Measurements from ENCODE around the gene OR4M1.
"Not testable (repeated sequence)": the region's sequence is repeated elsewhere in the genome, so short reads cannot be mapped to it uniquely, and the experiment has no call there.

OR4M1 gene
- long read RNA-seq, donor 1, result 0 reads
- long read RNA-seq, donor 2, result 0 reads
- long read RNA-seq, donor 3, result 0 reads
- long read RNA-seq, donor 4, result 0 reads
- long read RNA-seq, donor 5, result 0 reads
- long read RNA-seq, donor 6, result 0 reads
- long read RNA-seq, donor 7, result 0 reads
- long read RNA-seq, donor 8, result 0 reads

GRCh38 chr14:19773204-19773603 lies at the start of gene OR4M1:
Gene OR4M1 (plus strand): TSS chr14:19773504. CDS start chr14:19780323, 6,819 bp downstream.
- DNase-seq, result not testable (repeated sequence)

- no peak for DNase-seq
Observed at GRCh38 chr14:19729359-19729758, 43.9 kb upstream of the OR4M1 start.

GRCh38 chr14:19729763-19730162 lies 43.5 kb upstream of the OR4M1 start:
- no peak for DNase-seq

GRCh38 chr14:19733893-19734292 lies 39.4 kb upstream of the OR4M1 start:
- not testable (repeated sequence) for DNase-seq

- DNase-seq, result no peak
Observed at GRCh38 chr14:19743256-19743655, 30.0 kb upstream of the OR4M1 start, which contains the start of gene OR4Q3. Gene OR4Q3 (plus strand): TSS chr14:19743571.

GRCh38 chr14:19752316-19752715 lies 21.0 kb upstream of the OR4M1 start:
- not testable (repeated sequence) for DNase-seq

- no peak for DNase-seq
Observed at GRCh38 chr14:19754172-19754571, 19.1 kb upstream of the OR4M1 start.

DNA sequence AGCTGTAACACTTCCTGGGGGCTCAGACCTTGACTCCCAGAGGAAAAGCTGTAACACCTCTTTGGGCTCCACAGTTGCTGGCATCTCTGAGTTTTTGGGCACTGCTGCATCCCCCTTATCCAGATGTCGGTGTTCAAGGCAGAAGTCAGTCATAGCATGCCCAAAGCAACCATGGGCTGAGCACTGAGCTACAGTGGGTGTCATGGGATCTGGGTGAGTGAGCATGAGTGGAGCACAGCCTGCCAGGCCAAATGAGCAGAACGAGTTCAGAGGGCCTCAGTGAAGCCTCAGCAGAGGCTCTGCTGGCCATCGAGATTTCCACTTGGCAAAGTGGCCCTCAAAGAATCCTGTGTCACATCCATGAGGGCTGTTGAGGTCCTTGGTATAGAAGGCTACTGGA lies 1.8 kb upstream of the OR4M1 start:
- not testable (repeated sequence) for DNase-seq

DNA sequence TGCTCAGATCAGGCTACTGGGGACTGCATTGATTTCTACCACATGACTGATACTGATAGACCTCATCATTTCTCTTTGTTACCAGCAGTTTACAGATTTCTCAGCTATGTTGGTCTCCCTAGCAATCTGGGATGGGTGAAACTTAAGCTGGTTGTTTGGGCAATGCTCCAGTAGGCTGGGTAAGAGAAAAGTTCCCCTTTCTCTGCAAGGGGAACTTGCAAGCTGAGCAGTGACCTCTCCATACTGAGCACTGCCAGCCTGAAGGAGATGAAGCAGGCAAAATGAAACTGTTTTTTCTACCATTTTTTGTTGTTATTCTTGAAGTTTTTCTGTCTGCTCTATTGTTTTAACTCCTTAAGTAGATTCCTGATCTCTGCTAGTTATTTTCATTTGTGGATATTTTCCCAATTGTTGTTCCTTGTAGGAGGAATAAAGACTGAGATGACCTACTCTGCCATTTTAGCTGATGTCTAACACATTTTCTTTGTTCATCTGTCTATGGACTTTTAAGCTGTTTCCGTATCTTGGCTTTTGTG lies 1.3 kb upstream of the OR4M1 start:
- no peak for DNase-seq

DNA sequence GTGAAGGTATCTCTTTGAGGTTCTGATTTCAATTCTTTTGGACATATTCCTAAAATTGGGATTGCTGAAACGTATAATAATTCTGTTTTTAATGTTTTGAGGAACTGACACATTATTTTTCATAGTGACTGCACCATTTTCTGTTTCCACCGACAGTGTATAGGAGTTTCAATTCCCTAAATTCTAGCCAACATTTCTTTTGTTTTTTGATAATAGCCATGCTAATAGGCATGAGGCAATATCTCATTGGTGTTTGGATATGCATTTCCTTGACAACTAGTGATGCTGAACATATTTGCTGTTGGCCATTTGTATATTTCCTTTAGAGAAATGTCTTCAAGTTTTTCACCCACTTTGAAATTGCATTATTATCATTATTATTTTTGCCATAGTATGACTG lies 850 bp upstream of the OR4M1 start:
- DNase-seq, result not testable (repeated sequence)

DNA sequence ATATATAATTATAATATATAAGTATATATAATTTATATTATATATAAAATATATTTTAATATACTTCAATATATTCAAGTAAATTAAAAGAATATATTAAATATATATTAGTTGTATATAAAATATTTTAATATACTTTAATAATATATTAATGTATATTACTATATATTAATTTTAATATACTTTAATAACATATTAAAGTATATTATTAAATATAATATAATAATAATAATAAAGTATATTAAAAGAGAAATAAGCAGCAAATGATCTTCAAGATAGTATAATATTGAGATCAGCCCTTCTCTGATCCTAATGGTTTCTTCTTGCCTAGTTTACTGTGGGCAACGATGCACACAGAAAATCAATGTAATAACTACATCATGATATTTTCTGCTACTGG lies 2.3 kb downstream of the OR4M1 start:
- no peak for DNase-seq

DNA sequence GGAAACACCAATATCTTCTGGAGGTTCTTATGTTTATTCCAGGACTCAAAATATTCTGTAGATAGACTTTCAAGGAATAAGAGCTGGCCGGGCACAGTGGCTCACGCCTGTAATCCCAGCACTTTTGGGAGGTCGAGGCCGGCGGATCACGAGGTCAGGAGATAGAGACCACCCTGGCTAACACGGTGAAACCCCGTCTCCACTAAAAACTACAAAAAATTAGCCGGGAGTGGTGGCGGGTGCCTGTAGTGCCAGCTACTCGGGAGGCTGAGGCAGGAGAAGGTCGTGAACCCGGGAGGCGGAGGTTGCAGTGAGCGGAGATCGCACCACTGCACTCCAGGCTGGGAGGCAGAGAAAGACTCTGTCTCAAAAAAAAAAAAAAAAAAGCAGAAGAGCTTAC lies 12.5 kb downstream of the OR4M1 start:
- DNase-seq, result not testable (repeated sequence)

DNA sequence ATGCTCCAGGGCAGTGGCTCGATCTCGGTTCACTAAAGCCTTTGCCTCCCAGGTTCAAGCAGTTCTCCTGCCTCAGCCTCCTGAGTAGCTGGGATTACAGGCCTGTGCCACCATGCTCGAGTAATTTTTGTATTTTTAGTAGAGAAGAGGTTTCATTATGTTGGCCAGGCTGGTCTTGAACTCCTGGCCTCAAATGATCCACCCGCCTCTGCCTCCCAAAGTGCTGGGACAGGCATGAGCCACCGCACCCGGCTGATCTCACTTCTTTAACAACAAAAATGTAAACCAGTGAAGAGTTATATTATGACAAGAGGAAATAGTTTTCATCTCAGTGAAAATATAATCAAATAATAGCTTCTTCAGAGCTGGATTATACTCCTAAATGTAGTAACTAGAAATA lies 14.0 kb downstream of the OR4M1 start:
- DNase-seq, result not testable (repeated sequence)

GRCh38 chr14:19788150-19788549 lies 14.8 kb downstream of the OR4M1 start:
- DNase-seq, result not testable (repeated sequence)

GRCh38 chr14:19796520-19797108 lies 23.3 kb downstream of the OR4M1 start:
- DNase-seq, result not testable (repeated sequence)

GRCh38 chr14:19799880-19800279 lies 26.6 kb downstream of the OR4M1 start:
- DNase-seq, result no peak

DNA sequence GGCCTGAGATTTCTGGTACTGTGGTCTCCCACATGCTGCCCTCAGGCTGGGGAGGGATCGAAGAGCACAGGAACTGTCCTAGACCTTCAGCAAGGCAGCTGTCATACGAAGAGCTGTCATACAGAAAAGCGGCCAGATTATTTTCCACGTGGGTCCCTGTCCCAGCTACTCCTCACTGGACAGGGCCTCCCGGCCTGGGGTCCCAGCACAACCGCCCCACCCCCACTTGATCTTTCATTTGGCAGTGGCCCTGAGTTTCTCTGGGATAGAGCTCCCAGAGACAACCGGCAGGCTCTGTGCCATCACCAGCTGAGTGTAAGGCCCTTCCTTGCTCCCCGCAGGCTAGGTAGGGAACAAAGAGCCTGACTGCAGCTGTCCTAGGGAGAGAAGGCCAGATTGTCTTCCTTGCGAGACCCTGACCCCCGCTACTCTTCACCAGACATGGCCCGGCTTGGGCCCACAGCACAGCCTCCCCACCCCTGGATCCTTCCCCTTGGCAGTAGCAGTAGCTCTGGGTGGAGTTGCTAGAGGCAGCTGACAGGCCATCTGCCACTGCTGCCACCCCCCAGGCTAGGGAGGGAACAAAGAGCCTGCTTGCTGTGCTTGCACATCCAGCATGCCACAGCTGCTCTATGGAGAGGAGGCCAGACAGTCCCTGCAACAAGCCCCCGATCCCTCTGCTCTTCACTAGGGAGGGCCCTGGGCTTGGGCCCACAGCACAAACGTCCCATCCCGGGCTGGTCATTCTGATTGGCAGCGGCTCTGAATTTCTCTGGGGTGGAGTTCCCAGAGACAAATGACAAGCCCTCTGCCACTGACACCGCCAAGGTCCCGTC lies 27.2 kb downstream of the OR4M1 start:
- DNase-seq, result no peak

- DNase-seq, result no peak
Observed at GRCh38 chr14:19801118-19801464, 27.8 kb downstream of the OR4M1 start.

GRCh38 chr14:19803470-19803869 lies 30.2 kb downstream of the OR4M1 start, which contains the start of gene OR4N2:
Gene OR4N2 (plus strand): TSS chr14:19803770. CDS start chr14:19827449, 23,679 bp downstream.
- not testable (repeated sequence) for DNase-seq

DNA sequence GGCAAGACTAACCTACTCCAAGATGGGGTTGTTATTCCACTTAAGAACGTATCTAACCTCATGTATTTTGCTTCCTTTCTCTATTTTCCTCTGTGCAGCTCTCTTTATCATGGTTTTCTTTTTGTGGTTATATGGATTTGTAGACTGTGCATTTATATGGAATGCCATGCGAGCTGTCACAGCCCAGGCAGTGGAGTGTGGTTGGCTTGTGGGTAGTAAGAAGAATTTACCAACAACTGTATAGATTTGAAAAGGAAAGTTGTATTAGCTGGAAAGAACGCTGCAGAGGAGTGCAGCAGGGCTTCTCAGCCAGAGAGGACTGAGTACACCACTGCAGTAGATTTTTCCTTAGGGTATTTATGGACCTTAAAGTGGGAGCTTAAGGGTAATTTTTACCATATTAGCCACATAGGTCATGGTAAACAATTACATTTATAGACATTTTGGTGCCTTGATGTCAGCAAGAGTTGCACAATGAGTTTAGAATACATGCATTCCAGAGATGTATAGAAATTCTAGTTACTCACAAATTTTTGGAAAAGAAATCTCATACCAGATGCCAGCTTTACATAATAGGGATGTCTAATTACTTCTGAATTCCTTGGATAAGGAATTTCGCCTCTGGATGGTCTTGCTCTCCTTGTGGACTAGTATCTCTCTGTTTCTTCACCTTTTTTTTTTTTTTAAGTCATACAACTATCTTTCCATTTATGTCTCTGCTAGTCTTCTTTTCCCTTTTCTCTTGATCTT lies 40.0 kb downstream of the OR4M1 start:
- not testable (repeated sequence) for DNase-seq

- DNase-seq, result not testable (repeated sequence)
Observed at GRCh38 chr14:19819879-19820278, 46.6 kb downstream of the OR4M1 start.

GRCh38 chr14:19821016-19821415 lies 47.7 kb downstream of the OR4M1 start:
- not testable (repeated sequence) for DNase-seq
